ENCODE results near the gene LANCL2. TPM values are rescaled to one million over a fixed set of nuclear protein-coding genes. Genes with fewer than 3 reads are reported as not detected.
"Not testable (repeated sequence)": the region's sequence is repeated elsewhere in the genome, so short reads cannot be mapped to it uniquely, and the experiment has no call there.

The LANCL2 gene
- total RNA-seq, 6 donors from 2014 or later = 4.6 to 19.9 (median 12.6) TPM

GRCh38 chr7:55396233-55396785, 31.2 kb downstream of the LANCL2 start:
- no peaks in the 10 kb centered on the region for H3K4me1 ChIP-seq
- H3K4me3 ChIP-seq = no peak overlapping the region
- H3K27ac ChIP-seq = no peak overlapping the region
- no peak for DNase-seq
- whole genome bisulfite sequencing, 2 donors = 94 to 95% methylated on average over 10 to 11 of the region's 11 CpGs
- H3K27me3 ChIP-seq = no peaks in the 10 kb centered on the region
- peaks cover 0 to 17% (median 1%) of the 10 kb centered on the region in 4 donors for H3K36me3 ChIP-seq
- no peak for TF ChIP-seq POLR2AphosphoS5 (IDR thresholded peaks at IDR 0.05)
- no peak for TF ChIP-seq EP300 (IDR thresholded peaks at IDR 0.05)
- TF ChIP-seq POLR2A (IDR thresholded peaks at IDR 0.05) = no peak
- no peak for TF ChIP-seq CTCF (IDR thresholded peaks at IDR 0.05)
- no peak for ATAC-seq (ENCODE audit: low FRiP score in 2 of 2)
- H3K9me3 ChIP-seq = no peaks in the 10 kb centered on the region

GRCh38 chr7:55397617-55398016, 32.5 kb downstream of the LANCL2 start:
- no peak overlapping the region for H3K4me3 ChIP-seq
- no peaks in the 10 kb centered on the region for H3K4me1 ChIP-seq
- H3K27me3 ChIP-seq = no peaks in the 10 kb centered on the region
- no peak for TF ChIP-seq POLR2AphosphoS5 (IDR thresholded peaks at IDR 0.05)
- no peak for TF ChIP-seq POLR2A (IDR thresholded peaks at IDR 0.05)
- TF ChIP-seq EP300 (IDR thresholded peaks at IDR 0.05) = no peak
- no peak for TF ChIP-seq CTCF (IDR thresholded peaks at IDR 0.05)
- H3K9me3 ChIP-seq = no peaks in the 10 kb centered on the region
- WGBS, 2 donors = 98 to 100% methylated on average over 3 of the region's 3 CpGs
- DNase-seq (no peak), ATAC-seq (ENCODE audit: low FRiP score in 2 of 2) (no peak)
- no peak overlapping the region for H3K27ac ChIP-seq
- H3K36me3 ChIP-seq = peaks cover 0 to 10% (median 1%) of the 10 kb centered on the region in 4 donors

GRCh38 chr7:55400191-55400590, 35.1 kb downstream of the LANCL2 start:
- no peaks in the 10 kb centered on the region for H3K27me3 ChIP-seq
- WGBS, 2 donors = 73 to 86% methylated on average over 2 of the region's 2 CpGs
- peaks cover 0 to 19% (median 5%) of the 10 kb centered on the region in 4 donors for H3K36me3 ChIP-seq
- no peaks in the 10 kb centered on the region for H3K4me1 ChIP-seq
- TF ChIP-seq POLR2AphosphoS5 (IDR thresholded peaks at IDR 0.05) (no peak), POLR2A (IDR thresholded peaks at IDR 0.05) (no peak), EP300 (IDR thresholded peaks at IDR 0.05) (no peak), CTCF (IDR thresholded peaks at IDR 0.05) (no peak)
- no peaks in the 10 kb centered on the region for H3K9me3 ChIP-seq
- DNase-seq = no peak
- no peak overlapping the region for H3K27ac ChIP-seq
- no peak overlapping the region for H3K4me3 ChIP-seq
- ATAC-seq (ENCODE audit: low FRiP score in 2 of 2) = no peak

GRCh38 chr7:55402506-55402905, 37.4 kb downstream of the LANCL2 start:
- H3K4me1 ChIP-seq = not testable (repeated sequence)

GRCh38 chr7:55405856-55406541, 40.9 kb downstream of the LANCL2 start:
- peaks cover 0 to 24% (median 6%) of the 10 kb centered on the region in 4 donors for H3K36me3 ChIP-seq
- DNase-seq = no peak
- no peak for ATAC-seq (ENCODE audit: low FRiP score in 2 of 2)
- no peaks in the 10 kb centered on the region for H3K27me3 ChIP-seq
- no peaks in the 10 kb centered on the region for H3K4me1 ChIP-seq
- no peak overlapping the region for H3K27ac ChIP-seq
- no peaks in the 10 kb centered on the region for H3K9me3 ChIP-seq
- WGBS, 2 donors = 93 to 95% methylated on average over 14 to 16 of the region's 16 CpGs
- H3K4me3 ChIP-seq = no peak overlapping the region
- TF ChIP-seq POLR2A (IDR thresholded peaks at IDR 0.05) (no peak), POLR2AphosphoS5 (IDR thresholded peaks at IDR 0.05) (no peak), EP300 (IDR thresholded peaks at IDR 0.05) (no peak), CTCF (IDR thresholded peaks at IDR 0.05) (no peak)

More at GRCh38 chr7:55402506-55402905, 37.4 kb downstream of the LANCL2 start:
- ATAC-seq (ENCODE audit: low FRiP score in 2 of 2); H3K4me3 ChIP-seq; H3K9me3 ChIP-seq; H3K27me3 ChIP-seq; H3K27ac ChIP-seq: not testable (repeated sequence)
- DNase-seq = peak in 1 of 2 donors; percentile 60
- peaks cover 0 to 22% (median 6%) of the 10 kb centered on the region in 4 donors for H3K36me3 ChIP-seq
- WGBS, 2 donors = no CpG with 5 or more reads among the region's 35 CpGs
